Brain microvascular endothelial cell (primary cell): ENCODE data around the gene VAPA.

Experiments used
- DNase-seq: peaks from one replicate; pipeline ENCODE4 v3.0.0-alpha.2; 2020
- H3K27ac ChIP-seq: fragments of 250-450 bp; sonication (Bioruptor Pico); 2 replicates; pipeline ENCODE4 v1.5.1; 2020; ENCODE audit warnings: mild to moderate bottlenecking, moderate library complexity
- H3K27me3 ChIP-seq: fragments of 250-450 bp; sonication (Bioruptor Pico); replicated peaks from 2 replicates; pipeline ENCODE4 v1.5.1; 2020; ENCODE audit warnings: mild to moderate bottlenecking
- H3K36me3 ChIP-seq: fragments of 250-450 bp; sonication (Bioruptor Pico); replicated peaks from 2 replicates; pipeline ENCODE4 v1.5.1; 2020; ENCODE audit warnings: mild to moderate bottlenecking
- H3K4me3 ChIP-seq: 2 replicates; pipeline ENCODE4 v1.5.1; 2011; ENCODE audit warnings: low read depth, mild to moderate bottlenecking, control low read depth, low read length, moderate library complexity
- in situ Hi-C: cut with HindIII; loops from 2 replicates; pipeline ENCODE4 v1.10.0; 2017; ENCODE audit warnings: low sequenced_read_pairs, low pct_ligation_motif_present
- TF ChIP-seq, protein P1 (sequence below): IDR thresholded peaks from 2 replicates; pipeline ENCODE4 v1.5.1; 2011; ENCODE audit warnings: low read depth, mild to moderate bottlenecking, moderate library complexity, low read length, control low read depth, inconsistent platforms; ENCODE audit errors: missing control alignments

Gene VAPA

DNA sequence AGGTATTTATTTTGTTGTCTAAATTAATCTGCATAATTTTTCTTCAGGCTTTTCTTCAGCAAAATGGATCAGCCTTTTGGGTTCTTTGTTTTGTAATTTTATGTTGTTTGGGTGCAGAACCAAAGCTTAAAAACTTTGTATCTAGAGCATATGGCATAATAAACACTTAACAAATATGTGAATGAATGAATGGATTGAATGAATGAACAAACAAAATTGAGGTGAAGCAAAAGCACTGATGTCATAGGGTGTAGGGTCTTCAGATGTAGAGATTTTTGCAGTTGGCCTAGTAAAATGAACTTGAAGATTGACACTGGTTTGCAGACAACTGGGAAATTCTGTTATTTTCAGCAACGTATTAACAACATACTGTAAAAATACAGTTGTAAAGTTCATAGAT, 17.3 kb downstream of the VAPA start:
- Histone ChIP-seq H3K36me3 (peaks cover 17% of the 10 kb centered on the region), H3K4me3 (no peak overlapping the region), H3K27ac (no peak overlapping the region), H3K27me3 (no peaks in the 10 kb centered on the region)
- in situ Hi-C loops = no loop called here
- TF ChIP-seq, protein P1, sequence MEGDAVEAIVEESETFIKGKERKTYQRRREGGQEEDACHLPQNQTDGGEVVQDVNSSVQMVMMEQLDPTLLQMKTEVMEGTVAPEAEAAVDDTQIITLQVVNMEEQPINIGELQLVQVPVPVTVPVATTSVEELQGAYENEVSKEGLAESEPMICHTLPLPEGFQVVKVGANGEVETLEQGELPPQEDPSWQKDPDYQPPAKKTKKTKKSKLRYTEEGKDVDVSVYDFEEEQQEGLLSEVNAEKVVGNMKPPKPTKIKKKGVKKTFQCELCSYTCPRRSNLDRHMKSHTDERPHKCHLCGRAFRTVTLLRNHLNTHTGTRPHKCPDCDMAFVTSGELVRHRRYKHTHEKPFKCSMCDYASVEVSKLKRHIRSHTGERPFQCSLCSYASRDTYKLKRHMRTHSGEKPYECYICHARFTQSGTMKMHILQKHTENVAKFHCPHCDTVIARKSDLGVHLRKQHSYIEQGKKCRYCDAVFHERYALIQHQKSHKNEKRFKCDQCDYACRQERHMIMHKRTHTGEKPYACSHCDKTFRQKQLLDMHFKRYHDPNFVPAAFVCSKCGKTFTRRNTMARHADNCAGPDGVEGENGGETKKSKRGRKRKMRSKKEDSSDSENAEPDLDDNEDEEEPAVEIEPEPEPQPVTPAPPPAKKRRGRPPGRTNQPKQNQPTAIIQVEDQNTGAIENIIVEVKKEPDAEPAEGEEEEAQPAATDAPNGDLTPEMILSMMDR = no peak
- DNase-seq = no peak

GRCh38 chr18:9931678-9932077, 17.9 kb downstream of the VAPA start:
- H3K36me3 ChIP-seq = peaks cover 21% of the 10 kb centered on the region
- TF ChIP-seq, protein P1 = no peak
- no peaks in the 10 kb centered on the region for H3K27me3 ChIP-seq
- no peak overlapping the region for H3K4me3 ChIP-seq
- in situ Hi-C loops = no loop called here
- H3K27ac ChIP-seq = no peak overlapping the region
- no peak for DNase-seq

DNA sequence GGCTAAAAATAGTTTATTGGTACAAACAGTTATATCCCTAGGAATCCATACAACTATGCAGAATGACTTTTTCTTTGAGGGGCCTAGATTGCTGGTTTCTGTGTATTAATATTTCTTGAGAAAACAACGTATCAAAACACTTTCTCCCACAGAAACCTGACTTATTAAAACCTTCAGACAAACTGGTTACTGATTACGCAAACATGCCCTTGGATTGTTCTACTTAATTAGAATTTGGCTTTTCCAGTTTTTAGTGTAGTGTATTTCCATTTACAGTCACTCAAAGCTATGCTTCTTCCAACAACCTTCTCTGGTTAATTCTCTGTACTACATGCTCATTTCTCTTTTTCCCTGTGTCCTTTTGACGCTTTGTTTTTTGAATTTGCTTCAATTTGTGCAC, 20.0 kb downstream of the VAPA start:
- Histone ChIP-seq H3K27me3 (no peaks in the 10 kb centered on the region), H3K27ac (no peak overlapping the region), H3K36me3 (peaks cover 35% of the 10 kb centered on the region), H3K4me3 (no peak overlapping the region)
- TF ChIP-seq, protein P1 = no peak
- in situ Hi-C loops = no loop called here
- no peak for DNase-seq

DNA sequence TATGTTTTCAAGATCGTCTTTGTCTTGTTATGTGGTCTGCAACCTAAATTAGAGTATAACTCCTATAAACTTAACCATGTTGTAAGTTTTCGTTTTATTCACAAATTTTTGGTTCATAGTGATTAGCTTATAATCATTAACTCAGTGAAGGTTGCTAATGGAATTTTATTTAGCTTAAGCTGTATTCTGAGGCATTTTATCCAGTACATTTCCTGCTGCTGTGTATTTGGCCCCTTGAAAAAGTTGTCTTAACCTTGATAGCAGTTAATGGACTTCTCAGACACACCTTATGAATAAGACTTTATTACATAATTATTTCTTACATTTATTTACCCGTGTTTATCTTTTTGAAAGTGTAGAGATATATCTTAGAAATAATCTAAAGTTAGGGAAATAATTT, 20.5 kb downstream of the VAPA start:
- Histone ChIP-seq H3K27ac (no peak overlapping the region), H3K4me3 (no peak overlapping the region), H3K36me3 (peaks cover 35% of the 10 kb centered on the region), H3K27me3 (no peaks in the 10 kb centered on the region)
- in situ Hi-C loops = no loop called here
- DNase-seq = no peak
- TF ChIP-seq, protein P1 = no peak

DNA sequence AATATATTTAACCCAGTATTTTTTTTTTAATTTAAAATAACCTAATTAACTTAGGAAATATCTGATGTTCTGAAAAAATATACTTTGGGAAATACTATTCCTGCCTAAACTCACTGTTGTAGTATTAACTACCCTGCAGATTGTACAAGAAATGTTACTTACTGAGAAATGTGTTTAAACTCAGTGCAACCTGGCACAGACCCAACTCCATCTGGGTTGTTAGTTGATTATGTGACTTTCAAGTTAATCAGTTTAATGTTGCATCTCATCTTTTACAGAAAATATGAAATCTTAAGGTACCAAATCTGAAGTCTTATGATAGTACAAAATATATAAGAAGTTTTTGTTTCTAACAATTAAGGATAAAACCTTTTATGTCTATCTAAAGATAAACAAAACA, 27.3 kb downstream of the VAPA start:
- Histone ChIP-seq H3K4me3 (no peak overlapping the region), H3K27ac (no peak overlapping the region), H3K27me3 (no peaks in the 10 kb centered on the region), H3K36me3 (peaks cover 47% of the 10 kb centered on the region)
- TF ChIP-seq, protein P1 = no peak
- in situ Hi-C loops = no loop called here
- no peak for DNase-seq

DNA sequence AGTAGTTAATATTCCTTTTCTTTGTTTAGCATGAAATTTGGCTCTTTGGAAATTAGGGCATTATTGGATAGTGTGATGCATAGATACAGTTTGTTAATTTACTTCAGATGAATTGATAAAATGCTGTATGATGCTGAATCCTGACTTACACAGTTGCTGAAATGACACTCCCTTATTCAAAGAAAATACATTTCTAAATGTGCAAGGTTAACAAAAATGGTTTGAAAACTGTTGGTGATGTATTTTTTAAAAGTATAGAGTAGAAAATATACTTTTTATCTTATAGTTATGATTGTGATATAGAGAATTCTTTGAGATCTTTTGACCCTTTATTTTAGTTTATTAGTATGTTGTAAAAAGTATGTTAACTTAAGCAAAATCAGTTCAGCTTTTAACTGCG, 27.8 kb downstream of the VAPA start:
- TF ChIP-seq, protein P1 = no peak
- peaks cover 46% of the 10 kb centered on the region for H3K36me3 ChIP-seq

More for the DNA sequence above, 27.8 kb downstream of the VAPA start:
- no peak for DNase-seq
- Histone ChIP-seq H3K4me3 (no peak overlapping the region), H3K27ac (no peak overlapping the region), H3K27me3 (no peaks in the 10 kb centered on the region)
- in situ Hi-C loops = no loop called here
